H1 (cell line): ENCODE results near the gene GNB1L. TPM values are rescaled to one million over a fixed set of nuclear protein-coding genes. Genes with fewer than 3 reads are reported as not detected.

ENCODE experiments used
- CTCF ChIA-PET: fragments of 300-600 bp; sonication (Branson Sonifier 250); formaldehyde crosslinking; loops from one replicate; lab custom pipeline; 2021; ENCODE audit not compliant: partially characterized antibody; lab: Charles Lee
- POLR2A ChIA-PET: fragments of 300-600 bp; sonication (Branson Sonifier 250); formaldehyde crosslinking; loops from one replicate; lab custom pipeline; 2021; ENCODE audit warnings: inconsistent platforms; ENCODE audit not compliant: partially characterized antibody; lab: Charles Lee
- DNase-seq, 2 experiments: peaks; one replicate each; pipeline versions ENCODE4 v3.0.0 to v3.0.0-alpha.2; 2010 to 2022; ENCODE audit warnings: low spot score in 2 of 2, low read depth in 1 of 2, mixed read lengths in 1 of 2
- FAIRE-seq: peaks from 2 replicates; lab custom pipeline; 2011; peaks lifted over from hg19 to GRCh38; lab: Jason Lieb, UNC
- H2AFZ ChIP-seq: 2 replicates; pipeline ENCODE4 v1.8.1; 2012; ENCODE audit warnings: low read length, inconsistent platforms
- H2AK5ac ChIP-seq: 2 replicates; pipeline ENCODE4 v1.6.1; 2013; ENCODE audit warnings: low read depth, low read length
- H2BK120ac ChIP-seq: replicated peaks from 2 replicates; pipeline ENCODE3; 2013; ENCODE audit warnings: low read depth, low read length, inconsistent platforms
- H2BK12ac ChIP-seq: 2 replicates; pipeline ENCODE4 v1.6.1; 2013; ENCODE audit warnings: low read depth, low read length
- H2BK15ac ChIP-seq: 2 replicates; pipeline ENCODE4 v1.6.1; 2013; ENCODE audit warnings: low read length
- H2BK20ac ChIP-seq: 2 replicates; pipeline ENCODE4 v1.6.1; 2013; ENCODE audit warnings: low read length
- H2BK5ac ChIP-seq: 2 replicates; pipeline ENCODE4 v1.6.1; 2013; ENCODE audit warnings: low read depth, low read length
- H3K14ac ChIP-seq: 2 replicates; pipeline ENCODE4 v1.6.1; 2013; ENCODE audit warnings: inconsistent platforms; ENCODE audit not compliant: insufficient read length
- H3K18ac ChIP-seq: 2 replicates; pipeline ENCODE4 v1.6.1; 2013; ENCODE audit warnings: low read length; ENCODE audit errors: extremely low read depth
- H3K23ac ChIP-seq: 2 replicates; pipeline ENCODE4 v1.6.1; 2013; ENCODE audit warnings: inconsistent platforms; ENCODE audit not compliant: insufficient read length
- H3K23me2 ChIP-seq: 2 replicates; pipeline ENCODE4 v1.6.1; 2013; ENCODE audit warnings: low read depth, low read length
- H3K27ac ChIP-seq: 2 replicates; pipeline ENCODE4 v1.6.1; 2011; ENCODE audit warnings: low read depth, low read length, inconsistent platforms
- H3K27me3 ChIP-seq, 4 experiments: replicated peaks in 1 of 4; 1 replicate in 1 of 4; 2 replicates in 3 of 4; pipeline versions ENCODE4 v1.6.1 to v1.8.1; 2011 to 2013; ENCODE audit warnings: low read length in 3 of 4, mild to moderate bottlenecking in 3 of 4, inconsistent platforms in 2 of 4, mixed read lengths in 2 of 4, moderate library complexity in 1 of 4; ENCODE audit not compliant: control insufficient read depth in 3 of 4, insufficient read depth in 3 of 4; ENCODE audit errors: extremely low read depth in 1 of 4
- H3K36me3 ChIP-seq, 4 experiments: 2 replicates each; pipeline versions ENCODE4 v1.6.1 to v1.8.1; 2011 to 2013; ENCODE audit warnings: mild to moderate bottlenecking in 4 of 4, low read length in 3 of 4, moderate library complexity in 2 of 4, control low read depth in 1 of 4, inconsistent platforms in 1 of 4; ENCODE audit not compliant: insufficient read depth in 4 of 4, control insufficient read depth in 2 of 4
- H3K4ac ChIP-seq: replicated peaks from 2 replicates; pipeline ENCODE3; 2013; ENCODE audit warnings: low read length, low read depth, mixed read lengths, inconsistent platforms; ENCODE audit not compliant: insufficient read length
- H3K4me1 ChIP-seq, 4 experiments: replicated peaks in 1 of 4; 1 replicate in 1 of 4; 2 replicates in 3 of 4; pipeline versions ENCODE4 v1.6.1 to v1.8.1; 2011 to 2013; ENCODE audit warnings: low read length in 3 of 4, inconsistent platforms in 2 of 4, mixed read lengths in 1 of 4; ENCODE audit not compliant: insufficient read depth in 4 of 4, control insufficient read depth in 3 of 4
- H3K4me2 ChIP-seq, 2 experiments: 2 replicates each; pipeline versions ENCODE4 v1.6.1 to v1.8.1; 2011 to 2013; ENCODE audit warnings: low read depth in 2 of 2, low read length in 2 of 2, control low read depth in 1 of 2, inconsistent platforms in 1 of 2, mild to moderate bottlenecking in 1 of 2; ENCODE audit not compliant: insufficient read depth in 1 of 2
- H3K4me3 ChIP-seq, 4 experiments: fragments of 200-600, 300-600 bp in 1 of 4; sonication (generic), shearing (Covaris generic), sonication (Bioruptor Twin) in 1 of 4; 2 replicates each; pipeline versions ENCODE4 v1.5.1 to v1.8.1; 2011 to 2016; ENCODE audit warnings: low read length in 4 of 4, low read depth in 3 of 4, control low read depth in 2 of 4, inconsistent platforms in 2 of 4, mild to moderate bottlenecking in 2 of 4, mixed read lengths in 1 of 4, moderate library complexity in 1 of 4; ENCODE audit not compliant: insufficient read depth in 2 of 4; ENCODE audit errors: extremely low read depth in 1 of 4
- H3K56ac ChIP-seq: replicated peaks from 2 replicates; pipeline ENCODE3; 2013; ENCODE audit warnings: low read depth, mild to moderate bottlenecking, mixed read lengths, low read length, inconsistent platforms; ENCODE audit not compliant: insufficient read length
- H3K79me1 ChIP-seq: 2 replicates; pipeline ENCODE4 v1.6.1; 2013; ENCODE audit warnings: low read depth, low read length, control low read depth
- H3K79me2 ChIP-seq, 2 experiments: 2 replicates each; pipeline versions ENCODE4 v1.6.1 to v1.8.1; 2012 to 2013; ENCODE audit warnings: low read length in 2 of 2, mild to moderate bottlenecking in 2 of 2, inconsistent platforms in 1 of 2; ENCODE audit not compliant: insufficient read depth in 2 of 2, control insufficient read depth in 1 of 2
- H3K9ac ChIP-seq, 4 experiments: replicated peaks in 1 of 4; 1 replicate in 1 of 4; 2 replicates in 3 of 4; pipeline versions ENCODE4 v1.6.1 to v1.8.1; 2011 to 2013; ENCODE audit warnings: low read depth in 3 of 4, low read length in 3 of 4, control low read depth in 2 of 4, mild to moderate bottlenecking in 2 of 4, moderate library complexity in 2 of 4, inconsistent platforms in 1 of 4; ENCODE audit errors: extremely low read depth in 1 of 4
- H3K9me3 ChIP-seq, 2 experiments: 2 replicates each; pipeline versions ENCODE4 v1.6.1 to v1.8.1; 2012 to 2013; ENCODE audit warnings: mild to moderate bottlenecking in 2 of 2, moderate library complexity in 2 of 2, control low read depth in 1 of 2, inconsistent platforms in 1 of 2, low read depth in 1 of 2, low read length in 1 of 2, mixed read lengths in 1 of 2; ENCODE audit not compliant: insufficient read depth in 2 of 2
- H4K20me1 ChIP-seq, 2 experiments: replicated peaks in 1 of 2; 2 replicates each; pipeline versions ENCODE3 to v1.8.1; 2011 to 2013; ENCODE audit warnings: inconsistent platforms in 2 of 2, low read length in 2 of 2, mild to moderate bottlenecking in 1 of 2; ENCODE audit not compliant: insufficient read depth in 2 of 2, control insufficient read depth in 1 of 2
- H4K5ac ChIP-seq: 2 replicates; pipeline ENCODE4 v1.6.1; 2013; ENCODE audit warnings: low read length, low read depth, mixed read lengths, inconsistent platforms; ENCODE audit not compliant: insufficient read length
- H4K8ac ChIP-seq: 2 replicates; pipeline ENCODE4 v1.8.0; 2013; ENCODE audit warnings: mild to moderate bottlenecking, moderate library complexity, low read length, inconsistent platforms; ENCODE audit not compliant: insufficient read depth; ENCODE audit errors: extremely low read depth
- H4K91ac ChIP-seq: replicated peaks from 2 replicates; pipeline ENCODE3; 2013; ENCODE audit warnings: low read length, mixed read lengths, inconsistent platforms; ENCODE audit not compliant: insufficient read length
- ASH2L ChIP-seq: fragments of 200-600, 300-600 bp; sonication (generic); IDR thresholded peaks from one replicate; pipeline ENCODE4 v1.7.1; 2017; ENCODE audit warnings: low read length
- EGR1 ChIP-seq: IDR thresholded peaks from 2 replicates; pipeline ENCODE4 v1.6.1; 2011; ENCODE audit warnings: low read depth, low read length, borderline replicate concordance
- GTF2F1 ChIP-seq: IDR thresholded peaks from 2 replicates; pipeline ENCODE4 v1.6.1; 2012; ENCODE audit warnings: low read depth, low read length, improper control_type of control experiment, borderline replicate concordance
- MAFK ChIP-seq: IDR thresholded peaks from 2 replicates; pipeline ENCODE4 v1.6.1; 2012; ENCODE audit warnings: low read depth, mild to moderate bottlenecking, improper control_type of control experiment, low read length
- POLR2AphosphoS5 ChIP-seq: IDR thresholded peaks from 2 replicates; pipeline ENCODE4 v1.6.1; 2011; ENCODE audit warnings: low read depth, low read length
- WGBS, 2 experiments: shearing (Covaris generic) in 1 of 2; methylation state at CpG; one replicate each; pipeline versions ENCODE4 v1.1.6 to v1.1.7; 2013 to 2015; ENCODE audit warnings: low lambda C conversion rate in 2 of 2, mixed read lengths in 2 of 2, inconsistent platforms in 1 of 2, low coverage in 1 of 2, missing lambda C conversion rate in 1 of 2; ENCODE audit not compliant: insufficient replicate concordance in 2 of 2, insufficient coverage in 1 of 2, insufficient read length in 1 of 2; ENCODE audit errors: extremely low coverage in 1 of 2, missing lambda C conversion rate in 1 of 2; 5-methylcytosine and 5-hydroxymethylcytosine counted together
- polyA plus RNA-seq, 7 experiments: library from polyadenylated mRNA; depleted of rRNA in 3 of 7; stranded (reverse) in 5 of 7; unstranded in 2 of 7; fragments of >200 nt in 5 of 7; fragments of 200-250 nt in 2 of 7; gene quantifications; 1 replicate in 5 of 7; 2 replicates in 1 of 7; 4 replicates in 1 of 7; pipeline versions ENCODE4 v1.2.1 to v1.2.3, GENCODE V29; 2011 to 2013; ENCODE audit warnings: missing spikeins in 2 of 7, mixed read lengths in 2 of 7
- total RNA-seq: library from RNA; stranded (reverse); fragmentation: NEBNext Ultra II Directional; extraction: Animal tissue kit (Norgen Biotek cat#: 25700); gene quantifications from 2 replicates; pipeline ENCODE4 v1.2.1, GENCODE V29; 2021

Gene GNB1L
- total and polyA plus RNA-seq, 2 of the 8 experiments (the other 6 are each of a cell fraction or from before 2014, with no cell fraction given) = 14.0 to 15.6 TPM

GRCh38 chr22:19843857-19844376, 10.8 kb downstream of the GNB1L start:
- WGBS, 2 experiments = 87% methylated on average over 9 of the region's 11 CpGs; no CpG with 5 or more reads in 1 of the 2 experiments
- CTCF ChIA-PET = interaction anchor here (0.6 to 1.6 kb wide), 3 partner anchors 11 to 1791 kb away, joined by 3 read pairs; no protein-coding TSS in a partner anchor

More at GRCh38 chr22:19843857-19844376, 10.8 kb downstream of the GNB1L start:
- Histone ChIP-seq H3K4me3 (no peak overlapping the region), H3K4me2 (no peak overlapping the region), H3K4ac (no peak overlapping the region), H3K79me2 (no peaks in the 10 kb centered on the region; a peak in 1 of 4 replicates), H2BK5ac (no peak overlapping the region), H3K18ac (no peak overlapping the region), H4K20me1 (peaks cover 10 to 34% of the 10 kb centered on the region in 2 experiments), H4K91ac (no peak overlapping the region), H3K27me3 (no peaks in the 10 kb centered on the region), H3K79me1 (no peaks in the 10 kb centered on the region; the same call in 1 of the 2 replicates), H2BK15ac (no peak overlapping the region), H3K36me3 (no peaks in the 10 kb centered on the region), H3K14ac (no peak overlapping the region), H3K56ac (no peak overlapping the region), H2AK5ac (no peak overlapping the region; the same call in 1 of the 2 replicates), H2AFZ (no peak overlapping the region), H3K27ac (no peak overlapping the region), H4K8ac (no peak overlapping the region), H4K5ac (no peak overlapping the region), H3K4me1 (peaks cover 0 to 3% (median 0%) of the 10 kb centered on the region in 4 experiments; a peak in 4 of 7 replicates), H3K9ac (no peak overlapping the region), H2BK120ac (no peak overlapping the region), H3K23ac (no peak overlapping the region), H3K9me3 (no peaks in the 10 kb centered on the region), H2BK20ac (no peak overlapping the region), H3K23me2 (no peaks in the 10 kb centered on the region), H2BK12ac (no peak overlapping the region)
- POLR2A ChIA-PET = interaction anchor here (1.0 to 1.6 kb wide), 2 partner anchors 10 to 61 kb away, joined by 3 to 10 read pairs; partner anchors contain the start of genes GNB1L and RTL10
- FAIRE-seq (no peak), DNase-seq (peak in 1 of 2 experiments; percentile 49)
- no peak for TF ChIP-seq ASH2L
- no peak for TF ChIP-seq EGR1
- TF ChIP-seq GTF2F1 = no peak
- TF ChIP-seq MAFK = no peak
- TF ChIP-seq POLR2AphosphoS5 = no peak
